CD14-positive monocyte (primary cell): Measurements from ENCODE around the gene BLOC1S4. TPM values are rescaled to one million over a fixed set of nuclear protein-coding genes. Genes with fewer than 3 reads are reported as not detected.

ENCODE experiments used
- DNase-seq, 3 donors: peaks; one replicate each; pipeline ENCODE4 v3.0.0-alpha.2; 2011 to 2022
- H2AFZ ChIP-seq: 2 replicates; pipeline ENCODE4 v1.6.0; 2012; ENCODE audit warnings: mild to moderate bottlenecking, low read depth, low read length, inconsistent platforms; ENCODE audit not compliant: insufficient read depth, poor library complexity, severe bottlenecking
- H3K27ac ChIP-seq, 2 donors: 1 replicate in 1 of 2; 2 replicates in 1 of 2; pipeline ENCODE4 v1.5.1; 2012 to 2013; ENCODE audit warnings: low read length in 2 of 2, control low read depth in 1 of 2, inconsistent platforms in 1 of 2, low read depth in 1 of 2, mild to moderate bottlenecking in 1 of 2
- H3K27me3 ChIP-seq, 2 donors: one replicate each; pipeline versions ENCODE4 v1.6.0 to v1.6.1; 2011 to 2013; ENCODE audit warnings: low read length in 2 of 2; ENCODE audit not compliant: control insufficient read depth in 2 of 2, insufficient read depth in 2 of 2
- H3K36me3 ChIP-seq, 2 donors: replicated peaks in 1 of 2; 1 replicate in 1 of 2; 2 replicates in 1 of 2; pipeline versions ENCODE4 v1.5.1 to v1.6.1; 2012 to 2013; ENCODE audit warnings: low read length in 2 of 2, control low read depth in 1 of 2, inconsistent platforms in 1 of 2, mild to moderate bottlenecking in 1 of 2; ENCODE audit not compliant: insufficient read depth in 2 of 2, control insufficient read depth in 1 of 2
- H3K4me1 ChIP-seq, 2 donors: 1 replicate in 1 of 2; 2 replicates in 1 of 2; pipeline versions ENCODE4 v1.5.1 to v1.6.1; 2012 to 2013; ENCODE audit warnings: low read length in 2 of 2, control low read depth in 1 of 2, inconsistent platforms in 1 of 2, mild to moderate bottlenecking in 1 of 2, moderate library complexity in 1 of 2; ENCODE audit not compliant: insufficient read depth in 2 of 2, control insufficient read depth in 1 of 2
- H3K4me2 ChIP-seq: replicated peaks from 2 replicates; pipeline ENCODE3; 2012; ENCODE audit warnings: low read length, moderate library complexity, mild to moderate bottlenecking; ENCODE audit not compliant: poor library complexity, severe bottlenecking; ENCODE audit errors: extremely low read depth
- H3K4me3 ChIP-seq, 3 experiments: fragments of 200-600 bp in 1 of 3; sonication (generic) in 1 of 3; replicated peaks in 1 of 3; 1 replicate in 2 of 3; 2 replicates in 1 of 3; pipeline ENCODE4 v1.5.1; 2011 to 2013; ENCODE audit warnings: low read length in 3 of 3, mild to moderate bottlenecking in 3 of 3, control low read depth in 2 of 3, low read depth in 2 of 3, inconsistent platforms in 1 of 3, moderate library complexity in 1 of 3
- H3K79me2 ChIP-seq: 2 replicates; pipeline ENCODE4 v1.6.0; 2012; ENCODE audit warnings: mild to moderate bottlenecking, control low read depth, inconsistent platforms, low read length, moderate library complexity; ENCODE audit not compliant: insufficient read depth
- H3K9ac ChIP-seq: 2 replicates; pipeline ENCODE4 v1.6.0; 2017; ENCODE audit warnings: low read length, mild to moderate bottlenecking; ENCODE audit not compliant: insufficient read depth, poor library complexity, severe bottlenecking
- H3K9me3 ChIP-seq, 2 donors: replicated peaks in 1 of 2; 1 replicate in 1 of 2; 2 replicates in 1 of 2; pipeline versions ENCODE4 v1.5.1 to v1.6.1; 2012 to 2013; ENCODE audit warnings: low read length in 2 of 2, control low read depth in 1 of 2; ENCODE audit not compliant: control insufficient read depth in 1 of 2, insufficient read depth in 1 of 2
- H4K20me1 ChIP-seq: 2 replicates; pipeline ENCODE4 v1.6.0; 2012; ENCODE audit warnings: mild to moderate bottlenecking, low read length, control low read depth, moderate library complexity; ENCODE audit not compliant: insufficient read depth
- H3K27ac Mint-ChIP-seq, 7 donors: one replicate each; pipeline ENCODE4 v1.8.0; 2020; ENCODE audit warnings: mild to moderate bottlenecking in 7 of 7, mixed read lengths in 7 of 7, moderate library complexity in 6 of 7, inconsistent platforms in 2 of 7
- H3K27me3 Mint-ChIP-seq, 3 donors: one replicate each; pipeline ENCODE4 v1.8.0; 2021 to 2022; ENCODE audit warnings: low read depth in 3 of 3, mild to moderate bottlenecking in 3 of 3, mixed read lengths in 3 of 3, moderate library complexity in 3 of 3, inconsistent platforms in 1 of 3
- H3K36me3 Mint-ChIP-seq, 2 donors: one replicate each; pipeline ENCODE4 v1.8.0; 2020; ENCODE audit warnings: mixed read lengths in 2 of 2, inconsistent platforms in 1 of 2, mild to moderate bottlenecking in 1 of 2
- H3K4me1 Mint-ChIP-seq: one replicate; pipeline ENCODE4 v1.8.0; 2020; ENCODE audit warnings: mild to moderate bottlenecking, mixed read lengths
- H3K4me3 Mint-ChIP-seq, 2 donors: one replicate each; pipeline ENCODE4 v1.8.0; 2020; ENCODE audit warnings: mild to moderate bottlenecking in 2 of 2, mixed read lengths in 2 of 2, moderate library complexity in 1 of 2
- H3K9me3 Mint-ChIP-seq, 7 donors: one replicate each; pipeline ENCODE4 v1.8.0; 2020 to 2022; ENCODE audit warnings: mixed read lengths in 7 of 7, mild to moderate bottlenecking in 6 of 7, moderate library complexity in 6 of 7, inconsistent platforms in 2 of 7
- WGBS: methylation state at CpG from one replicate; pipeline ENCODE4 v1.1.5; 2013; ENCODE audit warnings: missing lambda C conversion rate; ENCODE audit not compliant: insufficient coverage; 5-methylcytosine and 5-hydroxymethylcytosine counted together
- intact Hi-C, 2 donors: fragments of 100-400 bp; cut with micrococcal nuclease; formaldehyde crosslinking; loops; one replicate each; pipeline versions ENCODE4 v1.15.0 to v1.15.1; 2023
- polyA plus RNA-seq, 3 donors: library from polyadenylated mRNA; depleted of rRNA in 1 of 3; unstranded in 2 of 3; stranded (reverse) in 1 of 3; fragments of 300-500 nt in 2 of 3; fragments of >200 nt in 1 of 3; fragmentation: Illumina TruSeq in 2 of 3; gene quantifications; 1 replicate in 2 of 3; 2 replicates in 1 of 3; pipeline ENCODE4 v1.2.3, GENCODE V29; 2012 to 2021
- TF ChIP-seq, protein P1 (sequence below): fragments of 200-600 bp; IDR thresholded peaks from one replicate; pipeline ENCODE4 v1.8.0; 2022; ENCODE audit warnings: antibody characterized with exemption, mild to moderate bottlenecking

BLOC1S4 gene
- polyA plus RNA-seq, 3 donors, result 6.7 to 30.9 (median 20.1) TPM

DNA sequence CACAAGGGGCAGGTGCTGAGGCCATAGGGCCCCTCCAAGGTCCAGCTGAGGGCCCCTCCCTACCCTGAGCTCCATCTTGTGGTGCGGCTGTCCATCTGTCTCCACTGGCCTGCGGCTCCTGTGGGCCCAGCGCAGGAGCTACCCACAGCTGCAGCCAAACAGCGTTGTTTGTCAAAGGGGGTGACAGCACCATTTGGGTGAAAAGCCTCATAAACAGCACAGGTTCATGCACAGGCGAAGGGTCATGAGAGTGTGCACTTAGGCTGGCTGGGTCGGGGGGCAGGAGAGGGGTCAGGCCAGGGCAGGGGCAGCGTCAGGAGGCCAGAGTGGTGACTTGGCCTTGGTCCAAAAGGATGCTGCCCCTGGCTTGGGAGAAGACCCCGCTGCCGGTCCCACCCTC, 32.3 kb downstream of the BLOC1S4 start:
- no peaks in the 10 kb centered on the region for H4K20me1 ChIP-seq
- TF ChIP-seq, protein P1, sequence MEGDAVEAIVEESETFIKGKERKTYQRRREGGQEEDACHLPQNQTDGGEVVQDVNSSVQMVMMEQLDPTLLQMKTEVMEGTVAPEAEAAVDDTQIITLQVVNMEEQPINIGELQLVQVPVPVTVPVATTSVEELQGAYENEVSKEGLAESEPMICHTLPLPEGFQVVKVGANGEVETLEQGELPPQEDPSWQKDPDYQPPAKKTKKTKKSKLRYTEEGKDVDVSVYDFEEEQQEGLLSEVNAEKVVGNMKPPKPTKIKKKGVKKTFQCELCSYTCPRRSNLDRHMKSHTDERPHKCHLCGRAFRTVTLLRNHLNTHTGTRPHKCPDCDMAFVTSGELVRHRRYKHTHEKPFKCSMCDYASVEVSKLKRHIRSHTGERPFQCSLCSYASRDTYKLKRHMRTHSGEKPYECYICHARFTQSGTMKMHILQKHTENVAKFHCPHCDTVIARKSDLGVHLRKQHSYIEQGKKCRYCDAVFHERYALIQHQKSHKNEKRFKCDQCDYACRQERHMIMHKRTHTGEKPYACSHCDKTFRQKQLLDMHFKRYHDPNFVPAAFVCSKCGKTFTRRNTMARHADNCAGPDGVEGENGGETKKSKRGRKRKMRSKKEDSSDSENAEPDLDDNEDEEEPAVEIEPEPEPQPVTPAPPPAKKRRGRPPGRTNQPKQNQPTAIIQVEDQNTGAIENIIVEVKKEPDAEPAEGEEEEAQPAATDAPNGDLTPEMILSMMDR, result no peak
- H3K4me2 ChIP-seq, result no peak overlapping the region
- no peak overlapping the region for H3K4me3 Mint-ChIP-seq
- intact Hi-C loops, result no loop called here
- H3K79me2 ChIP-seq, result no peaks in the 10 kb centered on the region
- no peaks in the 10 kb centered on the region for H3K27me3 ChIP-seq
- no peak for DNase-seq
- no peaks in the 10 kb centered on the region for H3K36me3 ChIP-seq
- H3K4me3 ChIP-seq, result no peak overlapping the region
- no peak overlapping the region for H2AFZ ChIP-seq
- no peak overlapping the region for H3K27ac Mint-ChIP-seq
- no peak overlapping the region for H3K9ac ChIP-seq
- peaks cover 20% of the 10 kb centered on the region for H3K4me1 Mint-ChIP-seq
- peaks cover 18 to 20% of the 10 kb centered on the region in 2 donors for H3K4me1 ChIP-seq
- no peaks in the 10 kb centered on the region for H3K36me3 Mint-ChIP-seq
- H3K27ac ChIP-seq, result no peak overlapping the region
- H3K9me3 ChIP-seq, result no peaks in the 10 kb centered on the region
- peaks cover 4 to 8% (median 5%) of the 10 kb centered on the region in 3 donors for H3K27me3 Mint-ChIP-seq
- 100% methylated on average over 5 of the region's 9 CpGs for WGBS
- H3K9me3 Mint-ChIP-seq, result peaks cover 0 to 2% (median 0%) of the 10 kb centered on the region in 7 donors

DNA sequence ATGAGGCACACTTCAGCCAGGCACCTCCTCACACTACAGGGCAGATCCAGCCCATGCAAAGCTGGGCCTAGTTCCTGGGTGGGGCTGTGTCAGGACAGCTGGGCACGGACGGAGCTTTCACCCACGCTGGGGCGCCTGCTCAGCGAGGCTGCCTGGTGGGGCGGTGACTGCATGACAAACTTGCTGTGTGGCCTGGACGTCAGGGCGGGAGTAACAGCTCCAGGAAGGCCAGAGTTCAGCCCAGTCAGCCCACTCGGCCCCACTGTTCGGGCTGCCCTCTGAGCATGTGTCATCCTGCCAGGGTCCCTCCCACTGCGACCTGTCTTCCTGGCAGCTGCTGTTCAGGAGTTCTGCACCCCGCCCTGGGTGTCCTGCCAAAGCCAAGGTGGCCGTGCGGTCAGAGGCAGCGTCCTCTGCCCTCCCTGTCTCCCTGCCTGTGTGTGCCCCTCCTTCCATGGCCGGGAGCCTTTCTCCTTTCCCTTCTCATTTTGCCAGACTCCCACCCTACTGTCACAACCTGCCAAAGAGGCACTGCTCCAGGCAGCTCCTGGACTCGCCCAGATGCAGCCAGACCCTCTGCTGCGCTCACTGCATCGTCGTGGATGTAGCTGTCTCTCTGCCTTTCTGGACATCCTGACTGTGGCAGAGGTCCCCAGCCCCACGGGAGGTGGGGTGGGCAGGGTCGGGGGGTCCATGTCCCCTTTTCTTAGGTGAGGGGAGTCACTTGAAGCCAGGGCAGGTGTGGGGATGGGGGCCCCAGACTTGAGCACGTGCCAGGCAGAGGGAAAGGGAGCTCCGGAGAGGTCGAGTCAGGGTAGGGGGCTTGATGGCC, 33.6 kb downstream of the BLOC1S4 start:
- no peak overlapping the region for H3K9ac ChIP-seq

More for the DNA sequence above, 33.6 kb downstream of the BLOC1S4 start:
- intact Hi-C loops, result no loop called here
- Histone ChIP-seq H3K79me2 (no peaks in the 10 kb centered on the region), H3K4me1 (peaks cover 20 to 23% of the 10 kb centered on the region in 2 donors), H3K27ac (no peak overlapping the region), H3K4me2 (no peak overlapping the region), H3K4me3 (no peak overlapping the region), H4K20me1 (no peaks in the 10 kb centered on the region), H3K9me3 (no peaks in the 10 kb centered on the region), H3K36me3 (no peaks in the 10 kb centered on the region), H2AFZ (no peak overlapping the region), H3K27me3 (no peaks in the 10 kb centered on the region)
- TF ChIP-seq, protein P1, result no peak
- H3K4me3 Mint-ChIP-seq, result no peak overlapping the region
- no peak overlapping the region for H3K27ac Mint-ChIP-seq
- DNase-seq, result no peak
- H3K4me1 Mint-ChIP-seq, result peaks cover 20% of the 10 kb centered on the region
- no peaks in the 10 kb centered on the region for H3K36me3 Mint-ChIP-seq
- 83% methylated on average over 25 of the region's 25 CpGs for WGBS
- H3K9me3 Mint-ChIP-seq, result no peaks in the 10 kb centered on the region
- H3K27me3 Mint-ChIP-seq, result peaks cover 1 to 8% (median 4%) of the 10 kb centered on the region in 3 donors
